ENCODE results near the gene SUN5. TPM values are rescaled to one million over a fixed set of nuclear protein-coding genes. Genes with fewer than 3 reads are reported as not detected.

Gene SUN5
- total and polyA plus RNA-seq, 2 of the 8 experiments (the other 6 are each of a cell fraction or from before 2014, with no cell fraction given) = not detected

GRCh38 chr20:32973077-32973717 is 31.0 kb downstream of the SUN5 start:
- no peak overlapping the region for H3K14ac ChIP-seq (ENCODE audit: insufficient read length)
- DNase-seq (ENCODE audit: low read depth in 1 of 2, low spot score in 2 of 2) = peak in 1 of 2 experiments; percentile 47
- CTCF ChIA-PET (ENCODE audit: partially characterized antibody) = interaction anchor here (0.6 to 2.5 kb wide), 10 partner anchors 7 to 123 kb away, joined by 3 to 8 read pairs (median 4); partner anchors contain the start of gene SUN5

More at GRCh38 chr20:32973077-32973717, 31.0 kb downstream of the SUN5 start:
- H4K91ac ChIP-seq (replicated peaks; ENCODE audit: insufficient read length, low read length) = peak overlapping the region; percentile 92
- H3K23me2 ChIP-seq (ENCODE audit: low read depth, low read length) = no peaks in the 10 kb centered on the region
- TF ChIP-seq BACH1 (IDR thresholded peaks at IDR 0.05; ENCODE audit: low read length) (no peak), KDM1A (IDR thresholded peaks at IDR 0.05; ENCODE audit: borderline replicate concordance, low read length) (peak; percentile 74)
- no peaks in the 10 kb centered on the region for H3K36me3 ChIP-seq (ENCODE audit: control insufficient read depth in 2 of 4, insufficient read depth in 4 of 4, low read length in 3 of 4)
- peak overlapping the region; percentile 94 for H2BK120ac ChIP-seq (replicated peaks; ENCODE audit: low read depth, low read length)
- peak overlapping the region; percentile 83 for H2BK20ac ChIP-seq (ENCODE audit: low read length)
- H3K79me2 ChIP-seq (ENCODE audit: control insufficient read depth in 1 of 2, insufficient read depth in 2 of 2, low read length in 2 of 2) = no peaks in the 10 kb centered on the region
- peak overlapping the region; percentile 20; the same call in 1 of the 2 replicates for H2AK5ac ChIP-seq (ENCODE audit: low read depth, low read length)
- H3K27me3 ChIP-seq (replicated peaks in 1 of 4; ENCODE audit: control insufficient read depth in 3 of 4, extremely low read depth in 1 of 4, insufficient read depth in 3 of 4, low read length in 3 of 4) = 0 out of 7 replicates have a peak, but pooled peaks cover 0 to 2% (median 0%) of the 10 kb centered on the region in 4 experiments
- H3K9me3 ChIP-seq (ENCODE audit: insufficient read depth in 2 of 2, low read depth in 1 of 2, low read length in 1 of 2) = peaks cover 4 to 16% of the 10 kb centered on the region in 2 experiments; a peak in 3 of 4 replicates
- no peak overlapping the region; a peak in 1 of 8 replicates for H3K4me3 ChIP-seq (ENCODE audit: extremely low read depth in 1 of 4, insufficient read depth in 2 of 4, low read depth in 3 of 4, low read length in 4 of 4)
- H3K9ac ChIP-seq (replicated peaks in 1 of 4; ENCODE audit: extremely low read depth in 1 of 4, low read depth in 3 of 4, low read length in 3 of 4) = no peak overlapping the region; a peak in 1 of 7 replicates
- no peak overlapping the region for H3K56ac ChIP-seq (replicated peaks; ENCODE audit: insufficient read length, low read depth, low read length)
- H4K8ac ChIP-seq (ENCODE audit: extremely low read depth, insufficient read depth, low read length) = no peak overlapping the region
- H3K79me1 ChIP-seq (ENCODE audit: low read depth, low read length) = no peaks in the 10 kb centered on the region; the same call in 1 of the 2 replicates
- H3K4ac ChIP-seq (replicated peaks; ENCODE audit: insufficient read length, low read depth, low read length) = peak overlapping the region; percentile 47
- peak overlapping the region; percentile 54; the same call in 1 of the 2 replicates for H2BK5ac ChIP-seq (ENCODE audit: low read depth, low read length)
- H3K18ac ChIP-seq (ENCODE audit: extremely low read depth, low read length) = peak overlapping the region; percentile 73
- peak overlapping the region; percentile 86; the same call in 1 of the 2 replicates for H2BK12ac ChIP-seq (ENCODE audit: low read depth, low read length)
- no peak overlapping the region for H4K5ac ChIP-seq (ENCODE audit: insufficient read length, low read depth, low read length)
- H2AFZ ChIP-seq (ENCODE audit: low read length) = no peak overlapping the region
- H4K20me1 ChIP-seq (replicated peaks in 1 of 2; ENCODE audit: control insufficient read depth in 1 of 2, insufficient read depth in 2 of 2, low read length in 2 of 2) = no peaks in the 10 kb centered on the region
- H3K4me1 ChIP-seq (replicated peaks in 1 of 4; ENCODE audit: control insufficient read depth in 3 of 4, insufficient read depth in 4 of 4, low read length in 3 of 4) = peaks cover 10 to 25% (median 16%) of the 10 kb centered on the region in 4 experiments
- no peak for FAIRE-seq
- no peak overlapping the region for H3K23ac ChIP-seq (ENCODE audit: insufficient read length)
- no peak overlapping the region for H3K27ac ChIP-seq (ENCODE audit: low read depth, low read length)
- POLR2A ChIA-PET (ENCODE audit: partially characterized antibody) = no interaction called here
- H2BK15ac ChIP-seq (ENCODE audit: low read length) = peak overlapping the region; percentile 22; the same call in 1 of the 2 replicates
- no peak overlapping the region for H3K4me2 ChIP-seq (ENCODE audit: insufficient read depth in 1 of 2, low read depth in 2 of 2, low read length in 2 of 2)
- WGBS, 2 experiments (ENCODE audit: extremely low coverage in 1 of 2, insufficient coverage in 1 of 2, insufficient read length in 1 of 2, insufficient replicate concordance in 2 of 2, low coverage in 1 of 2, low lambda C conversion rate in 2 of 2, missing lambda C conversion rate in 1 of 2) = 85% methylated on average over 10 of the region's 10 CpGs; no CpG with 5 or more reads in 1 of the 2 experiments
